Epithelial cell of esophagus (primary cell): ENCODE data around the gene THBS1.
A peak's percentile ranks its signal among the peaks of the same experiment; 100 is the strongest.

Source experiments
- DNase-seq: peaks from one replicate; pipeline ENCODE4 v3.0.0; 2010; ENCODE audit warnings: low read depth
- H3K4me3 ChIP-seq: 2 replicates; pipeline ENCODE4 v1.5.1; 2011; ENCODE audit warnings: mild to moderate bottlenecking, low read length, control low read depth
- CTCF ChIP-seq: IDR thresholded peaks from 2 replicates; pipeline ENCODE4 v1.5.1; 2011; ENCODE audit warnings: low read depth, mild to moderate bottlenecking, low read length, control low read depth, inconsistent platforms; ENCODE audit not compliant: insufficient read depth; ENCODE audit errors: missing control alignments

The THBS1 gene

GRCh38 chr15:39618063-39618823 lies 37.4 kb downstream of the THBS1 start:
- peak; percentile 76 for DNase-seq
- no peak overlapping the region for H3K4me3 ChIP-seq
- no peak for TF ChIP-seq CTCF

- H3K4me3 ChIP-seq: no peak overlapping the region
- DNase-seq: no peak
- no peak for TF ChIP-seq CTCF
Observed at GRCh38 chr15:39621210-39621609, 40.3 kb downstream of the THBS1 start.

- TF ChIP-seq CTCF: no peak
- no peak overlapping the region for H3K4me3 ChIP-seq
- no peak for DNase-seq
Observed at GRCh38 chr15:39621976-39622375, 41.1 kb downstream of the THBS1 start.

- TF ChIP-seq CTCF: no peak
- no peak overlapping the region for H3K4me3 ChIP-seq
- no peak for DNase-seq
Observed at GRCh38 chr15:39622660-39623516, 42.0 kb downstream of the THBS1 start.

- DNase-seq: no peak
Observed at GRCh38 chr15:39623529-39623931, 42.7 kb downstream of the THBS1 start.

GRCh38 chr15:39624806-39625205 lies 43.9 kb downstream of the THBS1 start:
- H3K4me3 ChIP-seq: no peak overlapping the region
- TF ChIP-seq CTCF: no peak
- DNase-seq: peak; percentile 80

More at GRCh38 chr15:39623529-39623931, 42.7 kb downstream of the THBS1 start:
- no peak overlapping the region for H3K4me3 ChIP-seq
- no peak for TF ChIP-seq CTCF
